Fibroblast of skin of abdomen (primary cell): ENCODE measurements around the gene ZEB1.
"Not testable (repeated sequence)": the region's sequence is repeated elsewhere in the genome, so short reads cannot be mapped to it uniquely, and the experiment has no call there.

ENCODE experiments used
- DNase-seq: peaks from one replicate; pipeline ENCODE4 v3.0.0-alpha.2; 2013

The ZEB1 gene

DNA sequence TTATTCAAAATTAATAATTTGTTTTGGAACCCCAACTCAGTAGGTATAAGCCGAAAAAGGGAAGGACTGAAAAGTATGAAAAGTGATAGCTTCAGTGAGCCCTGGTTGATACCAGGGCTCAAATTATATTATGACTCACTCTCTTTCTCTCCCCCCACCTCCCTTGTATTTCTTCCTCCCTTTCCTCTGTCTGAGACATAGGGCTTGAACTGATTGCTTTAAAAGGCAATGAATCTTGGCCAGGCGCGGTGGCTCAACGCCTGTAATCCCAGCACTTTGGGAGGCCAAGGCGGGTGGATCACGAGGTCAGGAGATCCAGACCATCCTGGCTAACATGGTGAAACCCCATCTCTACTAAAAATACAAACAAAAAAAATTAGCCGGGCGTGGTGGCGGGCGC lies 108.3 kb downstream of the ZEB1 start:
- not testable (repeated sequence) for DNase-seq

GRCh38 chr10:31428499-31428898 lies 109.5 kb downstream of the ZEB1 start:
- not testable (repeated sequence) for DNase-seq

DNA sequence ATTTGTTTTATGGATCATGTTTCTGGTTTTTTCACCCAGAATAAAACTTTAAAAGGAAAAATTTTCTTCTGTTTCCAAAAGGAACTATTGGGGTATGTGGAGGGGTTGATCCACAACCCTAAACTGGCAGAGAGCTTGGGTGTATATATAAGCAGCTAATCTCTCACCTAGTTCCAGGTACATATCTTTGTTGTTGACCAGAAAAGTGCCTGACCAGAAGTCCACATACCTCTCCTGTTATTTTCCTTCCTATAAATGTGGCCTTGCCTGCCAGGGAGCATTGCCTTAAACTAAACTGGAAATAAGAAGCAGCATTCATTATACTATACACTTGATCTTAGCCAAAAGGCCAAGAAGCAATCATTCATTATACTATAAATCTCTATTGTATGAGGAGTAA lies 112.0 kb downstream of the ZEB1 start:
- no peak for DNase-seq

DNA sequence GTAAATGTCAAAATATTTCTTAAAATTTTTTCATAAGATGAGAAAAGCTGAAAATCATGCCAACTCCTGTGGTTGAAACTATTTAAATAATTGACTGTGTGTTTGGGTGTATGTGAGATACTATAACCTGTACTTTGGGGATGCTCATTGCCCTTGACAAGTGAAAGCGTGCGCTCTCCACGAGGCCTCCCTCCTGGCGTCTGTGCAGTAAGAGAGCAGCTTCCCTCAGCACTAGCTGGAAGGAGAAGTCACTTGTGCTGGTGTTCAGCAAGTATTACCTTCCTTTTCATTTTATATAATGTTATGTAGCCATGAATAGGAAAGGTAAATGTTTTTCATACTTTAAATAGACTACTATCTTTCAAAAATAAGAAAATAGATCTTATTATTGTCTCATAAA lies 118.9 kb downstream of the ZEB1 start:
- DNase-seq, result no peak

GRCh38 chr10:31451766-31452165 lies 132.8 kb downstream of the ZEB1 start:
- DNase-seq, result no peak

- DNase-seq, result peak; percentile 25
These were observed 137.5 kb downstream of the ZEB1 start for GRCh38 chr10:31456468-31456867.

GRCh38 chr10:31457858-31458257 lies 138.8 kb downstream of the ZEB1 start:
- peak; percentile 22 for DNase-seq

DNA sequence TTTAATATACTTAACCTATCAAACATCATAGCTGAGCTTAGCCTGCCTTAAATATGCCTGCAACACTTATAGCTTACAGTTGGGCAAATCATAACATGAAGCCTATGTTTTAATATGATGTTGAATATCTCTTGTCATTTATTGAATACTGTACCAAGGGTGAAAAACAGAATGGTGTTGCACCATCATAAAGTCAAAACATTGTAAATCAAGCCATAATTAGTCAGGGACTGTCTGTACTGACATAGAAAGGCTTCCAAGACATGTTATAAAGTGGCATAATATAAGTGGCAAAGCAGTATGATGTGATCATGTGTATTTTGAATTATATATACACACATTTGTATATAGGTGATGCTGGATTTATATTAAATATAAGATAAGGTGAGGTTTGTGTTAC lies 140.0 kb downstream of the ZEB1 start:
- no peak for DNase-seq

- DNase-seq, result no peak
These were observed 141.2 kb downstream of the ZEB1 start for GRCh38 chr10:31460242-31460641.

DNA sequence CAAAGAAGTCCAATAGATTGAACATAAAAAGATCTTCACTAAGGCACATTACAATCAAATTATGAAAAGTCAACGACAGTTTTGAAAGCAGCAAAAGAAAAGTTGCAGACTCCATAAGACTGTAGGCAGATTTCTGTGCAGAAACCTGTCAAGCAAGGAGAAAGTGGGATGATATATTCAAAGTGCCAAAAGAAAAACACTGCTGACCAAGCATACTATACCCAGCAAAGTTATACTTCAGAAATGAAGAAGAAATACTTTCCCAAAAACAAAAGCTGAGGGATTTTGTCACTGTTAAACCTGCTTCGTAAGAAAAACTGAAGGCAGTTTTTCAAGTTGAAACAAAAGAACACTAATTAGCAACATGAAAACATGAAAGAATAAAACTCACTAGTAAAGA lies 145.5 kb downstream of the ZEB1 start:
- no peak for DNase-seq

GRCh38 chr10:31466313-31466712 lies 147.3 kb downstream of the ZEB1 start:
- DNase-seq, result no peak

DNA sequence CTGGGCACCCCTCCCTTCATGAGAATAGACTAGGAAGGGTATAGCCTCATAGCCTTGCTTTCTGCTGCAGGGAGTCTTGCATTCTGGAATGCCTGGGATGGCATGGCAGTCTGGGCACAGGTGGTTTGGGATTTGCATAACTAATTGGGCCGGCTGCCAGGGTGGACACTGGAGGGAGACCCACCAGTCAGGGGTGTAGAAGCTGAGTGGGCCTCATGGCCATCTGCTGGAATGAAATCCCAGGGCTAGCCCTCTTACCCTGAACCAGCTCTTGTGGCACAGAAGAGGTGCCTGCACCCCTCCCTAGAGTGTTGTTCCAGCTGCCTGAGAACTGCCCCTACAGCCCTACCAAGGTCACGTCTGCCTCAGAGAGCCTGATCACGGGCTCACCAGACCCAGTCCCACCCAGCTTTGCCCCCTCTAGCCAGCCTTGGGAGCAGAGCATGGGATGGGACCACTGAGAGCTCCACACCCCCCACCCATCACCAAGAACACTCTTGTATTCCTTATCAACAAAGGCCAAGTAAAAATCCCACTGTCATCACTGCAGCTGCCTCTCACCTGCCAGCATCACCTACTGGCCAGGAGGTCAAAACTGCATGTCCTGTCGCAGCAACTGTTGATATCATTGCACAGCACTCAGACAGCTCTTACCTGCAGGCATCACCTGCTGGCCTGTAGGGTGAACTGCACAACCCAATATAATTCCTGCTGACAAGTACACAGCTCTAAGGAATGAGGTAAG lies 148.9 kb downstream of the ZEB1 start:
- DNase-seq, result no peak

DNA sequence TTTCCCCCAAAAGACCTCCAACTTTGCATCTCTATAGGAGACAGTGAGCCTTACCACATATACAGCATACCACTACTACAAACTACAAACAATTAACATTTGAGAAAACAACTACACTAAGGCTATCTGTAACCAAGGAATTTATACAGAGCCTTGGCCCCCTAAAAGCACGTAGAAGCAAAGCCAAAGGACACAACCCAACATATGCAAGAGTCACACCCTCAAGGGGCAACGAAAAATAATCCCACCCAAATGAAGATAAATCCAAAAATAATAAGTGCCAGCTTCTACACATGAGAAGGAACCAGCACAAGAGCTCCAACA lies 149.5 kb downstream of the ZEB1 start:
- no peak for DNase-seq

- DNase-seq, result no peak
These were observed 156.5 kb downstream of the ZEB1 start for GRCh38 chr10:31475519-31475918.

DNA sequence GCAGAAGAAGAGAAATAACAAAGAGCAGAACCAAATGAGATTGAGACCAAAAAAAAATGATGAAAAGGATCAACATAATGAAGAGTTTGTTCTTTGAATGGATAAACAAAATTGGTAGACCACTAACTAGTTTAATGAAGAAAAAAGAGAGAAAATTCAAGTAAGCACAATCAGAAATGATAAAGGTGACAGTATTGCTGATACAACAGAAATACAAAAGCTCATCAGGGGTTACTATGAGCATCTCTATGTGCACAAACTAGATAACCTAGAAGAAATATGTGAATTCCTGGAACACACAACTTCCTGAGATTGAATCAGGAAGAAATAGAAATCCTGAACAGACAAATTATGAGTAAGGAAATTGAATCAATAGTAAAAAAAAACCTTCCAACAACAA lies 157.1 kb downstream of the ZEB1 start:
- DNase-seq, result no peak

- no peak for DNase-seq
These were observed 158.6 kb downstream of the ZEB1 start for GRCh38 chr10:31477584-31477983.

GRCh38 chr10:31479752-31480151 lies 160.7 kb downstream of the ZEB1 start:
- DNase-seq, result no peak

DNA sequence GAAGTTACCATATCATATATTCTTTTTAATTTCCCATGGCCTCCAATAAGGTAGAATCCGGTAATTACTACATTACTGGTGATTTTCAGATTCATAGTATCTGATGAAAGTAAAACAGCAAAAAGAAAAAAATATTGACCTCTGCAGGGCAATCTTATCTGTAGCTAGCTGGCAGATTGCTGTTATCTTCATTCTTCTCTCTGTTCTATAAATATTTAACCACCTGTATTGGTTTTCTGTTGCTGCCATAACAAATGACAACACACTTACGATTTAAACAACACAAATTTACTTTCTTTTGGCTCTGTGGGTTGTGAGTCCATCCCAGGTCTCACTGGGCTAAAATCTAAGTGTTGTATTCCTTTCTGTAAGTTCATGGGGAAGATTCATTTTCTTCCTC lies 164.5 kb downstream of the ZEB1 start:
- DNase-seq, result no peak

DNA sequence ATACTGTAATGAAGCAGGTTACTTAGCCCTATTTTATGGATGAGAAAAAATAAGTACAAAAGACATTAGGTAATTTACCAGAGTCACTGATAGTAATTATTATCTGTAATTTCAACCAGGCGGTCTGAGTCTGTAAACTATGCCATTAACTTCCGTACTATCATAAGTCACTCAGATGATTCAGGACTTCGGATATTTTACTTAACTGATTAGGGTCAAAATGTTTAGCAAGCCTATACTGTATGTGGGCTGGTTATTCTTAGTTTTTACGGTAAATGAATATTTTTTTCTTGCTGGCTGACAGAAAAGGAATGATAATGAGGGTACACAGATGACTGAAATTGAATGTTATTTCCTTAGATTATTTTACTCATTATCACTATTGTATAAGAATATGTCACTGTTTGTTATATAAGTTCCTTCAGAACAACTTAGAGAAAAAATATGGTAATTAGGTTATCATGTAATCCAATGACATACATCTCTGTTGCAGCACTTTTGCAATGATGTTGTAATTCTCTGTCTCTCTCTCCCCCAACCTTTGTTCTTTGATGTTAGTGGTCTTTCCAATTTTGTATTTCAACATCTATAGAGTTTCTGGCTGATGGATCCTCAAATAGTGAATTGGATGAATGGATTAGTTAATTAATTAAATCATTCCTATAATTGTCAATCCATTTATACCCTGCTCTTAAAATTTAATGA lies 165.6 kb downstream of the ZEB1 start:
- peak; percentile 31 for DNase-seq

- peak; percentile 53 for DNase-seq
These were observed 172.0 kb downstream of the ZEB1 start for GRCh38 chr10:31490858-31491504.

DNA sequence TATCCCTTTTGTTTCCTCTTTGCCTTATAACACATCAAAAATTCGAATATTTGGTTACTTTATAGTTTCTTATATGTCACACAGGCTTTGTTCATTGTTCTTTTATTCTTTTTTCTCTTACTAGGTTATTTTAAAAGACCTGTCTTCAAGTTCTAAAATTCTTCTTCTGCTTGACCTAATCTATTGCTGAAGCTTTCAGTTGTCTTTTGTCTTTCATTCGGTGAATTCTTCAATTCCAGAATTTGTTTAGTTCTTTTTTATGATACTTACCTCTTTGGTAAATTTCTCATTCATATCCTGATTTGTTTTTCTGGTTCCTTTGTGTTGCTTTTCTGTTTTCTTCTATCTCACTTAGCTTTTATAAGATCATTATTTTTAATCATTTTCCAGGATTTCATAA lies 188.4 kb downstream of the ZEB1 start:
- DNase-seq, result no peak

GRCh38 chr10:31508234-31508633 lies 189.2 kb downstream of the ZEB1 start:
- no peak for DNase-seq

DNA sequence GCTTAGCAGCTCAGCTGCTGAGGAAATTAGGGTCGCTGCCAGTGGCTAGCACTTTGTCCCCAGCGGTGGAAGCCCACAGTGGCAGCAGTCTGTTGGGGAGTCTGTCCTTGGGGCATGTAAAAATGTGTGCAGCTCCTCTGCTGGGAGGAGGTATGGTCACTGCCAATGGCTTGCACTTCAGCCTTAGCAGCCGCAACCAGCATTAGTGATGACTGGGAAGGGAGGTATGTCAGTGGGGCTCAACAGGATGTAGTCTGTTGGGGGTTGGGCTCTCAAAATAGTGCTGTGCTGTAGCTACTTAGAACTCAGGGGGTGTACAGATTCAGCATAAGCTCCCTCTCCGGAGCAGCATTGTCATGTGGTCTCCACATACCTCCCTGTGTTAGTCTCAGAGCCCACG lies 189.9 kb downstream of the ZEB1 start:
- peak; percentile 59 for DNase-seq

- no peak for DNase-seq
These were observed 191.0 kb downstream of the ZEB1 start for GRCh38 chr10:31509989-31510388.
